EH (cell line): ENCODE measurements around the gene ZNF281.
"Not testable (repeated sequence)": the region's sequence is repeated elsewhere in the genome, so short reads cannot be mapped to it uniquely, and the experiment has no call there.

Source experiments
- DNase-seq: peaks from one replicate; pipeline ENCODE4 v3.0.0-alpha.2; 2015; ENCODE audit warnings: low read depth

ZNF281 gene

DNA sequence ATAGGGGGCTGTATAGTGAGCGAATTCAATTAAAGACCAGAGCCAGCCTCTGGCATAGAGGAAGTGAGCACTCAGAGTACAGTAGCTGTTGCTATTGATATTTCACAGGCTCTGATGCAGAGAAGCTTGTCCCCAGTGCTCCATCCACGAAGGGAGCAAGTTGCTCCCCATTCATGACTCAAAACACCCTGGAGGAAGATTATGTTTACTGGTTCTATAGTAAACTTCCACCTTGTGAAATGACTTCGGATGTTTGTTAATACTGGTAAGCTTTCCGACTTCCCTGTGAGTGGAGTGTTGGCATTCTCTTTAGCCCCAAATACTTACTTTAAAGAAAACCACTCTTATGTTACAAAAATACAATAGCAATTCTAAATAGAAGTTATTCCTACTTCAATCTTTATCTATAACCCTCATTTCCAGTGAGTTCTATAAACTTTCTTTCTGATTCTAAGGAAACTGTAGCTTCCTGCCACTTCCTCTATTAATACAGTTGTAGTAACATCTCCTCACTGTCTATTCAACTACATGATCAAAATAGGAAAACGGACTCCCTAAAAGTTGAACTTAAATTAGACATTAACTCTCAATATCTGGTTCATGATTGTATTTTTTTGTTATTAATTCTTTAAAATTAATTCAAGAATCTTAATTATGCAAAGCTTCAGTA is 46.4 kb downstream of the ZNF281 start:
- DNase-seq: no peak

GRCh38 chr1:200362421-200362820 is 47.4 kb downstream of the ZNF281 start:
- no peak for DNase-seq

GRCh38 chr1:200359610-200360163 is 50.1 kb downstream of the ZNF281 start:
- peak; percentile 75 for DNase-seq

- not testable (repeated sequence) for DNase-seq
Observed at GRCh38 chr1:200357925-200358324, 51.9 kb downstream of the ZNF281 start.

DNA sequence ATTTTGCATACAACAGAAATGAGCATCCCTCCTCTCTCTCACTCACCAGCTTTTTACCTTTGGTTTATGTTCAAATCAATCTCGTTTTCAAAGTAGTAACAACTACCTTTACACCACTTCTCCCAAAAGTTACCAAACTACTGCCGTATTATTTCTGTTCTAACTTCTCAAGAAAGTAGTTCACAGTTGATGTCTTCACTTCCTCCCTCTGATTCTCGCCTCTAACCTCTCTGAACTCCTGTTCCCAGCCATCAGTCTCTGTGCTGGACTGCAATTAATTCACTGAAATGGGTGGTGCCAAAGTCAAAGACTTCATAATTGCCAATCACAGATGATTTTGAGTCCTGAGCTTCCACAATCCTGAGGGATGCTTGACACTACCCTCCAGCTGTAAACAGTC is 54.0 kb downstream of the ZNF281 start:
- DNase-seq: no peak
